ENCODE measurements around the gene DEPDC5. TPM values are rescaled to one million over a fixed set of nuclear protein-coding genes. Genes with fewer than 3 reads are reported as not detected.

Gene DEPDC5
- total and polyA plus RNA-seq, 9 of the 15 experiments (the other 6 are each of a cell fraction or from before 2014, with no cell fraction given), result 2.3 to 12.3 (median 10.7) TPM

DNA sequence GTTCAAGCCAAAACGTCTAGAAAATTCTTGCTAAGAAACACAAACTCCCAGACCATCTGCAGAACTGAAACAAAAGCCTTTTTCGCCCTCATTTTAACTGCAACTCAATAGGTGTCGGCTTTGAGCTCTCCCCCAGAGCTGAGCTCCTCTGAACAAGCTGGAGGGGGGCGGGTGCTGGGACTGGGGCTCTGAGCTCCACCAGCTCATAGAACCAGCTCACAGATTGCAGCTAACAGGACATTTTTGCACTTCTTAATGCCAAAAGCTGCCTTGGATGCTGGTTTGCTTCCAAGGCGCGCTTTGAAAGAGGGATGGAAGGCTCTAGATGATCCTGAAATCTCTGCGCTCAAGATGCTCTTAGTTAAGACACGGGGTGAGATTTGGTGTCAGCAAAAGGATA, 184.5 kb downstream of the DEPDC5 start (continued):
- no peak for TF ChIP-seq MXD1 (CRISPR knock-in tag; IDR thresholded peaks at IDR 0.05; ENCODE audit: borderline replicate concordance, poor library complexity, severe bottlenecking)
- no peak for TF ChIP-seq RAD21 (CRISPR knock-in tag; conservative IDR thresholded peaks at IDR 0.05 in 1 of 2, IDR thresholded peaks at IDR 0.05 in 1 of 2)
- TF ChIP-seq ZNF282 (CRISPR knock-in tag; IDR thresholded peaks at IDR 0.05), result no peak
- TF ChIP-seq ZNF764 (CRISPR knock-in tag; IDR thresholded peaks at IDR 0.05; ENCODE audit: low read depth), result no peak
- TF ChIP-seq, protein P1, sequence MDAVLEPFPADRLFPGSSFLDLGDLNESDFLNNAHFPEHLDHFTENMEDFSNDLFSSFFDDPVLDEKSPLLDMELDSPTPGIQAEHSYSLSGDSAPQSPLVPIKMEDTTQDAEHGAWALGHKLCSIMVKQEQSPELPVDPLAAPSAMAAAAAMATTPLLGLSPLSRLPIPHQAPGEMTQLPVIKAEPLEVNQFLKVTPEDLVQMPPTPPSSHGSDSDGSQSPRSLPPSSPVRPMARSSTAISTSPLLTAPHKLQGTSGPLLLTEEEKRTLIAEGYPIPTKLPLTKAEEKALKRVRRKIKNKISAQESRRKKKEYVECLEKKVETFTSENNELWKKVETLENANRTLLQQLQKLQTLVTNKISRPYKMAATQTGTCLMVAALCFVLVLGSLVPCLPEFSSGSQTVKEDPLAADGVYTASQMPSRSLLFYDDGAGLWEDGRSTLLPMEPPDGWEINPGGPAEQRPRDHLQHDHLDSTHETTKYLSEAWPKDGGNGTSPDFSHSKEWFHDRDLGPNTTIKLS (IDR thresholded peaks at IDR 0.05; ENCODE audit: borderline replicate concordance, low read depth), result no peak
- no peak for TF ChIP-seq RBM39 (optimal IDR thresholded peaks at IDR 0.05; ENCODE audit: low read depth, low read length)
- no peak for TF ChIP-seq SRF (CRISPR knock-in tag; IDR thresholded peaks at IDR 0.05)
- TF ChIP-seq ZNF511 (CRISPR knock-in tag; IDR thresholded peaks at IDR 0.05), result no peak
- no peak for TF ChIP-seq MAFK (IDR thresholded peaks at IDR 0.05; ENCODE audit: low read length)

Measured in K562 (cell line).